ENCODE data around the gene ELAVL1.
"Not testable (repeated sequence)": the region's sequence is repeated elsewhere in the genome, so short reads cannot be mapped to it uniquely, and the experiment has no call there.

Gene ELAVL1

GRCh38 chr19:7941895-7942596, 63.4 kb downstream of the ELAVL1 start:
- DNase-seq (ENCODE audit: low read depth in 2 of 2, low spot score in 1 of 2): no peak

- DNase-seq (ENCODE audit: low read depth in 2 of 2, low spot score in 1 of 2): no peak
Observed at GRCh38 chr19:7940841-7941240, 64.6 kb downstream of the ELAVL1 start.

- no peak for DNase-seq (ENCODE audit: low read depth in 2 of 2, low spot score in 1 of 2)
Observed at GRCh38 chr19:7934766-7935165, 70.7 kb downstream of the ELAVL1 start.

GRCh38 chr19:7933828-7934725, 71.4 kb downstream of the ELAVL1 start:
- DNase-seq (ENCODE audit: low read depth in 2 of 2, low spot score in 1 of 2): no peak

GRCh38 chr19:7933411-7933810, 72.0 kb downstream of the ELAVL1 start:
- no peak for DNase-seq (ENCODE audit: low read depth in 2 of 2, low spot score in 1 of 2)

- DNase-seq (ENCODE audit: low read depth in 2 of 2, low spot score in 1 of 2): no peak
Observed at GRCh38 chr19:7932930-7933300, 72.5 kb downstream of the ELAVL1 start.

- no peak for DNase-seq (ENCODE audit: low read depth in 2 of 2, low spot score in 1 of 2)
Observed at GRCh38 chr19:7932276-7932929, 73.0 kb downstream of the ELAVL1 start.

- no peak for DNase-seq (ENCODE audit: low read depth in 2 of 2, low spot score in 1 of 2)
Observed at GRCh38 chr19:7931221-7932061, 74.0 kb downstream of the ELAVL1 start.

GRCh38 chr19:7930765-7931164, 74.7 kb downstream of the ELAVL1 start:
- no peak for DNase-seq (ENCODE audit: low read depth in 2 of 2, low spot score in 1 of 2)

- DNase-seq (ENCODE audit: low read depth in 2 of 2, low spot score in 1 of 2): not testable (repeated sequence)
Observed at GRCh38 chr19:7930030-7930429, 75.4 kb downstream of the ELAVL1 start.

- peak in 1 of 2 donors; percentile 29 for DNase-seq (ENCODE audit: low read depth in 2 of 2, low spot score in 1 of 2)
Observed at GRCh38 chr19:7928741-7929701, 76.4 kb downstream of the ELAVL1 start.

- DNase-seq (ENCODE audit: low read depth in 2 of 2, low spot score in 1 of 2): no peak
Observed at GRCh38 chr19:7928334-7928706, 77.1 kb downstream of the ELAVL1 start.

- no peak for DNase-seq (ENCODE audit: low read depth in 2 of 2, low spot score in 1 of 2)
Observed at GRCh38 chr19:7927605-7928333, 77.7 kb downstream of the ELAVL1 start.

- no peak for DNase-seq (ENCODE audit: low read depth in 2 of 2, low spot score in 1 of 2)
Observed at GRCh38 chr19:7926727-7927604, 78.5 kb downstream of the ELAVL1 start.

- DNase-seq (ENCODE audit: low read depth in 2 of 2, low spot score in 1 of 2): peak; percentile 53 to 64
Observed at GRCh38 chr19:7926021-7926726, 79.3 kb downstream of the ELAVL1 start, which contains the start of gene CTXN1. Gene CTXN1, minus strand, starts transcription at chr19:7926135. Its CDS starts 597 bp downstream, at chr19:7925538.

GRCh38 chr19:7925171-7925851, 80.1 kb downstream of the ELAVL1 start:
- DNase-seq (ENCODE audit: low read depth in 2 of 2, low spot score in 1 of 2): peak; percentile 56 to 57

GRCh38 chr19:7924651-7925170, 80.7 kb downstream of the ELAVL1 start:
- DNase-seq (ENCODE audit: low read depth in 2 of 2, low spot score in 1 of 2): no peak
